GM21723 (cell line): ENCODE data around the gene HLA-DRB1.
"Not testable (repeated sequence)": the region's sequence is repeated elsewhere in the genome, so short reads cannot be mapped to it uniquely, and the experiment has no call there.

Source experiments
- ATAC-seq: cut with Tn5 transposase; IDR thresholded peaks from one replicate; pipeline ENCODE4 v1.9.1; 2021; ENCODE audit warnings: mild to moderate bottlenecking, moderate library complexity; ENCODE audit not compliant: unreplicated experiment

HLA-DRB1 gene

DNA sequence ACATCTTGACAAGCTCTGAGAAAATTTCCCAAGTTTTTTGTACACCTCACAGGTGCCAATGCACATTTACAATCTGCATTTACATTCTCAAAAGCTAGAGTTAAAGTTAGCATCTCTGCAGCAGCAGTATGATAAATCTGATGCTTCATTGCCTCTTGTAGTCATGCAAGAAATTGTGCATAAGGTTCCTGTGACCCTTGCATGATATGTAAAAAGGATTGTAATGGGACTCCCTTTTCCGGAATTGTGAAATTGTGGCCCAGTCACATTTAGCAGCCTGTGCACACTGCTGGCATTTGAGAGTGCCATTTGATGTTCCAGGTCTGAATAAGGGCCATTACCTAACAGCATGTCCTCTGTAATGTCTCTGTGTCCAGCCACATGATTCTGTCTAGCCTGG lies 24.1 kb downstream of the HLA-DRB1 start:
- no peak for ATAC-seq

DNA sequence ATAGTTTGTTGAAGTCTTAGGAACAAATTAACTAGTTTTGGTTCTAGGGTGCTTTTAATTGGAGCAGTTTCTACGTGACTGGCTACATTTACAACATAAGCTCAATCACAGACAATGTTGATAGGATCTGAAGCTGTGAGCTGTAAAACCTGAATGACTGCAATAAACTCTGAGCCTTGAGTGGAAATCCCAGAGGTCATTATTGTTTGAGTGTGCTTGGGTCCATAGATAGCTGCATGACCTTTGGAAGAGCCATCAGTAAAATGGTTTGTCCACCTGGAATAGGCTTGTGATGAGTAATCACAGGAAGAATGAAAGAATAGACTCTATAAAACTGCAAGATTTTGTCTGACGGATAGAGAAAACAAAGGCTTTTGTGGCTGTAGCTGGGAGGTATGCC lies 26.7 kb downstream of the HLA-DRB1 start:
- no peak for ATAC-seq

DNA sequence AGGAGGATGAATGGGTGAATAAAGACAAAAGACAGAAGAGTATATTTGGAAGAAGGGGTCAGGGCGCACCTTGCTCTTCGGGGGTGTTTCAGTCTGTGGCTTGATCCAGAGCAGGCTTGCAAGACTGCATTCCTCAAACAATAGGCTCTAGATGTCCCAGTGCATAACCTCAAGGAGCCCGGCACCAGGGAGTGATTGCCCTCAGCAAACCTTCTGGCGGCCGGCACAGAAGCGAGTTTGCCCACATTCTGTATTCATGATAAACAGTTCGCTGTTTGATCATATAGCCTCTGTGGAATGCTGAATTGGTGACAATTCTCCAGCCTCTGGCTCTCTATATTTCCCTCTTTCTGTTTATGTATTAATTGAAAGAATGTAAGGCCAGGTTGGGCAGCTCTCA lies 29.9 kb downstream of the HLA-DRB1 start:
- no peak for ATAC-seq

DNA sequence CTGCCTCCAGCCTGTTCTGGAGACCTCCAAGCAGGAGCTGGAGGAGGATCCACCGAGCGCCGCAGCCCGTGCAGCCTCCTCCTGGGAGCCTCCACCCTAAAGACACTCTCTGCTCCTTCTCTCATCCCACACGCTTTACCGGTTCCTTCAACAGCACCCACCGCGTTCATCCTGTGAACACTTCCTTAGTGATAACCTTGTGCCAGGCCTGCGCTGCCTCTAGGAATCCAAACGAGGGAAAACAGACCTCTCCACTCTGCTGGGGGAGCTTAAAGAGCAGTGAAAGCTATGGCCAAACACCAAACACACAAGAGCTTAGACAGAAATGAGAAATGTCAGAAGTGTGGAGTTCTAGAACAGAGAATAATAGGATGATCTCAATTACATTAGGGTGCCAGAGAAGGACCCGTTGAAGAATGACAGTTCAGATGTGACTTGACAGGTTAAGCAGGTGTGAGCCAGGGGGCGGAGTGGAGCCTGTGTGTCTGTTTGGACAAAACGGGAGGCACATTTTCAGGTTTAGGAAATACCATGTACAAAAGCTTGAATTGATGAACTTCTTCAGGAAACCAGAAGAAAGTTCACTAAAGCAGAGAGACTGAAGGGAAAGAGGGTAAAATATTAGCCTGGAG lies 31.1 kb downstream of the HLA-DRB1 start:
- ATAC-seq = no peak

DNA sequence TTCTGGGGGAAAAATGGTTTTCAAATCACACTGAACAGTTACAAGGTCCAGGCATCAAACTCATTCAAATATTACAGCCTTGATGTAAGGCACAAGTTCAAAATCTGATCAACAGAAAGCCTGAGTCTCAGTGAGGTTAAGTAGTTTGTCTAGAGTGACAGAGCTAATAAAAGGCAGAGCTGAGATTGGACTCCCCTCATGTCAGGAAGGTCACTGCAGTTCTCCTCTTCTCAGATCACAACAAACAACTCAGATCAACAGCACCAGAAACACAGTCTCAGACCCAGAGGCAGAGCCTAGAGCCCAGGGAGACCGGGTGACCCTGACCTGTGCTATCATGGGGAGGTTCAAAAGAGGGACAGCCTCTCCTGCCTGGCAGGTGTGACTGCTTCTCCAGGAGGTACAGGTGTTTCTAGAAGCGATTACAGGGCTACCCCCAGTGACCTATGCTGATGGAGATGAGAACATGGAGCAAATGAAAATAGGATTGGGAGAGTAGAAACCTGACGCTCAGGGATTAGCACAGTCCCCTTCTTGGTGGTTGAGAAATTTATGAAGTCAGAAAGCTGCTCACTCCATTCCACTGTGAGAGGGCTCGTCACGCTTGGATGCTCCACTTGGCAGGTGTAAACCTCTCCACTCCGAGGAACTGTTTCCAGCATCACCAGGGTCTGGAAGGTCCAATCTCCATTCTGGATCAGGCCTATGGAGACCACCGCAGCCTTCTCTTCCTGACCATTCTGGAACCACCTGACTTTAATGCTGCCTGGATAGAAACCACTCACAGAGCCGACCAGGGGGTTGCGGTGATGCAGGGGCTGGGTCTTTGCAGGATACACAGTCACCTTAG lies 35.3 kb downstream of the HLA-DRB1 start:
- ATAC-seq = no peak

DNA sequence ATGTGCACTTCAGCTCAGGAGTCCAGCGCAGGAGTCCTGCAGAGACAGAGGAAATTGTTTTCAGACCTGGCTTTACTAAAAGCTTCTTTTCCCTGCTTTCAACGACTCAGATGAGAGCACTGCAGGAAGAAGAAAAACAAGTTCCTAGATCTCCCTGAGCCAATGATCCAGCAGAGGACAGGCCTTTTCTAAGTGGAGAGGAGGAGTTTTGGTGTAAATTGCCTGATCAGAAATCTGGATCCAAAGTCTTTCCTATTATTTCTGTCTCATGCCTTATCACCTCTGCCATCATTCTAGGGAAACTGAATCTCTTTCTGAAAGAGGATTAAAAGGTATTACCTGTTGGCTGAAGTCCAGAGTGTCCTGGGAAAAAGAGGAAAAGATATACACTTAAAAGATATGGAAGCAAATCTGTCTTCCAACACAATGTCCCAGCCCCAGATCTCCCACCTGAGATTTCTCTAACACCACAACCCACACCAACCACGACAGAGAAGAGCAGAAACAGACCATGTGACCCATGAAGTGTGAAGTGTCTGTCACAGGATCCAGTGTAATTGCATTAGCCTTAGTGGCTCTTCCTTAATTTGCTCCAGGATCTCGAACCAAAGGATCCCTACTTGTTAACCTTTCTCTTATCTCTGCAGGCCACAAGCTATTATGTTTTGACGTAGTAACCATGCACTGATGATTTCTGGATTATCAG lies 36.5 kb downstream of the HLA-DRB1 start:
- ATAC-seq = no peak

DNA sequence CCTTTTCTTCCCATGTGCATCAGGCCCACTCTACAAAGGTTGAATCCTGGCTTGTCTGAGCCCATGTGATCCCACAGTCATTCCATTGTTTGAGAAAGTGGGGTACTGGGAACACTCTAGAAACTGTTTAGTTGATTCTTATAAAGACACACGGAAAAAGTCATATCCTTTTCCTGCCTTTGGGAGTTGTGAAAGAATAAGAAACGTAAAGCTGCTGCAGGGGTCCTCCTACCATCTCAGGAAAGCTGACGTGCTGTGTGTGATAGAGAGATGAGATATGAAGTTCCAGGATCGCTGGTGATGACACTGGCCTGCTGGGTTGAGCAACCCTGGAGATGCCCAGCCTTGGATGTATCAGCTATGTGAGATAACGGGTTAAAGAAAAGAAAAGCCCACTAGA lies 38.2 kb downstream of the HLA-DRB1 start:
- no peak for ATAC-seq

DNA sequence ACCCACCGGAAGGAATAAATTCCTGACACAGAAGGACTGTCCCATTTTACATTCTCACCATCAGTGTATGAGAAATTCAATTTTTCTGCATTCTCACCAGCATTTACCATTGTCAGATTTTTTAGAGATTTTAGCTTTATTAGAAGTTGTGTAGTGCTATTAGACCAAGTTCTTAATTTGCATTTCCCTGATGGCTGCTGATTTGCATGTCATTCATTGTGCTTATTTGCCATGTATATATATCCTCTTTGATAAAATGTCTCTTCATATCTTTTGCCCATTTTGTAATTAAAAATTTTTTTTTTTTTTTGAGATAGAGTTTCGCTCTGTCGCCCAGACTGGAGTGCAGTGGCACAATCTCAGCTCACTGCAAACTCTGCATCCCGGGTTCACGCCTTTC lies 49.8 kb downstream of the HLA-DRB1 start:
- no peak for ATAC-seq

DNA sequence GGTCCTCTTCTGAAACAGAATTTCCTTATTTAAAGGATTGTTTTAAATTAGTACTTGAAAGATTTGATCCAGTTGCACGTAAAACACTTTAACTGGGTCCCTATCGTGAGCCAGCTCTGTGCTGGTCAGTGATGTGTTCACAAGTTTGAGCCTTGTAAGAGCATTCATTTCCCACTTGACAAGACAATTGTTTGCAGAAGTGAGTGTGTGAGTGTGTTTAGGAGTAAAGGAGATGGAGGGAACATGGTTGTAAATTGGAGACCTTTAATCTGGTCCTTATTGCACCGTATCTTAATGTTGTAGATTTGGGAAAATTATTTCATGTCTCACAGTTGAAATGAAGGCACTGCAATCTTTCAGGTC lies 59.2 kb downstream of the HLA-DRB1 start:
- not testable (repeated sequence) for ATAC-seq

DNA sequence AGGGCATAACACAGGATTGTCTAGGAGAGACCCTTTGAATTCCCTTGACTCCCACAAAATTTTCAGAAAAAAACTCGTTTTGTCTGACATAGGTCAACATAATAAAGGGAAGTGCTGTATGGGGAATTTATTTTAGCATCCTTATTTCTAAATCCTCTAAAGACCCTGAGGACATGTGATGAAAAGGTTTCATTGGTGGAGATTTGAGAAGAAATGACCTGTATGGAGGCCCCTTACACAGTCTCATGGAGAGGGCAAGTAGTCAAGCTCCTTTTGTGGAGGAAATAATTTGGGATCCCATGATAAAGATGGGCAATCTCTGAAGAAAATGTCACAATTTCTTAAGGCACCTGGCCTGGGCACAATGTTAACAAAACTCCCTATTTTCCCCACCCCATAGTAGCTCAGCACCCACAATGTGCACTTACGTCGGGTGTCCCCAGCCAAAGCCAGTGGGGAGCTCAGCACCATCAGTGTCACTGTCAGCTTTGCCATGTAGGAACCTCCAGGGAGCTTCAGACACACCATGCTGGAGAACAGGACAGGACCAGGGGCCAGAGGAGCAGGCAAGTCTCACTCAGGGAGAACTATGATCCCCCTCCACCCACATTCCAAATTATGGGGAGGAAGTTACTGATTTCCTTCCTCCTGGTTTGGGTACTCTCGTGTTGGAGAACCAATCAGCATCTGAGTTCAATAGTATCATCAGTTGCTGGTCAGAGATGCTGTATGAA lies 59.8 kb downstream of the HLA-DRB1 start, which contains the start of gene HLA-DRB5:
HLA-DRB5 (minus strand) TSS at position 591 of the 734 bp plus-strand sequence; CDS start at position 528, 63 bp downstream.
- ATAC-seq = no peak
